Ectodermal cell (in vitro differentiated cells): ENCODE results near the gene STON1.
"Not testable (repeated sequence)": the region's sequence is repeated elsewhere in the genome, so short reads cannot be mapped to it uniquely, and the experiment has no call there.

Experiments
- H3K27ac ChIP-seq: 2 replicates; pipeline ENCODE4 v1.7.0; 2013; ENCODE audit warnings: mild to moderate bottlenecking, low read depth, low read length; ENCODE audit not compliant: insufficient read depth, poor library complexity, severe bottlenecking
- H3K27me3 ChIP-seq: 2 replicates; pipeline ENCODE4 v1.7.0; 2013; ENCODE audit warnings: mild to moderate bottlenecking, low read length; ENCODE audit not compliant: insufficient read depth, control insufficient read depth, poor library complexity, severe bottlenecking
- H3K36me3 ChIP-seq: one replicate; pipeline ENCODE4 v1.7.0; 2013; ENCODE audit warnings: low read length; ENCODE audit not compliant: control insufficient read depth, insufficient read depth
- H3K4me1 ChIP-seq: one replicate; pipeline ENCODE4 v1.7.0; 2013; ENCODE audit warnings: low read length; ENCODE audit not compliant: control insufficient read depth, insufficient read depth
- H3K4me3 ChIP-seq: 2 replicates; pipeline ENCODE4 v1.7.0; 2013; ENCODE audit warnings: low read depth, low read length, control low read depth; ENCODE audit not compliant: insufficient read depth
- H3K9me3 ChIP-seq: 2 replicates; pipeline ENCODE4 v1.7.0; 2013; ENCODE audit warnings: mild to moderate bottlenecking, low read length, moderate library complexity; ENCODE audit not compliant: control insufficient read depth
- WGBS, 2 experiments: methylation state at CpG; one replicate each; pipeline ENCODE4 v1.1.7; 2013; ENCODE audit warnings: missing lambda C conversion rate in 2 of 2; 5-methylcytosine and 5-hydroxymethylcytosine counted together

STON1 gene

DNA sequence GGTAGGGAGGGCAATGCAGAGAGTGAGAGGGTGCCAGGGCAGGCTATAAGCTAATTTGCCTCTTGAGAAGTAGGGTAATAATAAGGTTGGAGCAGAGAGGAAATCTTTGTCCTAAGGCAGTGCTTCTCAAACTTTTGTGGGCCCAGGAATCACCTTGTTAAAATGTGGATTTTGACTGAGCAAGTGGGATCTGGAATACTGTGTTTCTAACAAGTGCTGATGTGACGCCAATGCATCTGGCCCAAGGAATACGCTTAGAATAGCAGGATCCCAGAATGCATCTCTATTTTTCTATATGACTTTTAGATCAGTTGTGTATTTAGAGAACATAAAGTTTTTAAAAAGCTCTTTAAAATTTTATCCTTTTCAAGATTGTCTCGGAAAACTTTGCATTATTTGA lies 58.0 kb downstream of the STON1 start:
- 96% methylated on average over 3 of the region's 3 CpGs for WGBS, 2 experiments
- no peak overlapping the region for H3K4me3 ChIP-seq
- peak overlapping the region; percentile 55 for H3K27ac ChIP-seq
- peaks cover 12% of the 10 kb centered on the region for H3K4me1 ChIP-seq
- no peaks in the 10 kb centered on the region for H3K27me3 ChIP-seq
- H3K9me3 ChIP-seq = no peaks in the 10 kb centered on the region
- H3K36me3 ChIP-seq = peaks cover 3% of the 10 kb centered on the region

DNA sequence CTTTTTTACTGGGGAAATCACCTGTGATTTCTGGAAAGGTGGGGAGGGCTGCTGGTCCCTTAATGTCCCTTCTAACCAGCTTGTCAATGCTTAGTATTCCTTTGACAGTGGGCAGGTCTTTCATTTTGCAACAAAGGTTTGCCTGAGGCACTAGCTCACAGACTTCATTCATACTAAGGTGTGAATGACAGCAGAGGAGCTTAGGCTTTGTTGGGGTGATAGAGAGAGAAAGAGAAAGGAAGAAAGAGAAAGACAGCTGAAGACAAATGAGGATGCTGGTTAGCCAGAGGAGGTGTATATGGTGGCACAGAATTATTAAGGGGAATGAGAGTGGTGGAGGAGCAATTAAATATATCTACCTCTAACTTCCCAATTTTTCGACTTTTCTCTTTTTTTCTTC lies 58.8 kb downstream of the STON1 start:
- WGBS, 2 experiments = 78 to 88% methylated on average over 1 of the region's 1 CpG
- Histone ChIP-seq H3K9me3 (no peaks in the 10 kb centered on the region), H3K27me3 (no peaks in the 10 kb centered on the region), H3K27ac (no peak overlapping the region), H3K36me3 (no peaks in the 10 kb centered on the region), H3K4me1 (peaks cover 12% of the 10 kb centered on the region), H3K4me3 (no peak overlapping the region)

- Histone ChIP-seq H3K27me3 (no peaks in the 10 kb centered on the region), H3K4me3 (no peak overlapping the region), H3K4me1 (peaks cover 12% of the 10 kb centered on the region), H3K27ac (no peak overlapping the region), H3K9me3 (no peaks in the 10 kb centered on the region), H3K36me3 (no peaks in the 10 kb centered on the region)
- WGBS, 2 experiments = 51 to 52% methylated on average over 4 of the region's 5 CpGs
Observed at GRCh38 chr2:48589170-48589767, 59.3 kb downstream of the STON1 start.

- no peak overlapping the region for H3K4me3 ChIP-seq
- 91 to 100% methylated on average over 1 of the region's 1 CpG for WGBS, 2 experiments
- no peak overlapping the region for H3K27ac ChIP-seq
- H3K36me3 ChIP-seq = no peaks in the 10 kb centered on the region
- peaks cover 7% of the 10 kb centered on the region for H3K4me1 ChIP-seq
- no peaks in the 10 kb centered on the region for H3K27me3 ChIP-seq
- no peaks in the 10 kb centered on the region for H3K9me3 ChIP-seq
Observed at GRCh38 chr2:48590017-48590416, 60.1 kb downstream of the STON1 start.

DNA sequence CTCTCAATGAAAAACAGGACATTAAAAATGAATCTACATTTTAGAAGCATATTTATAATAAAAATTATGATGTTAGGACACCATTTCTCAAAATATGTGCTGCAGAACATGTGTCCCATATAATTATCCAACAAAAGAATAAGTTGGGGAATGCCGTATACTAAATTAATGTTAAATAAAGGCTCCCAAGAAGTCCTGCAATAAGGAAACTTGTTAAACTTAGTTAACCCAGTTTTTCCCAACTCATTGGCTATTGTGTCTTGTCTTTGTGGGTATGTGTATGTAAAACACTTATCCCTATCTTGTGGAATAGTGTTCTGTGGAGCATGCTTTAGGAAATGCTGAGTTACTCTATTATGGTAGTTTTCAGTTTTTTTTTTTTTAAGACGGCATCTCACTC lies 62.1 kb downstream of the STON1 start:
- no peaks in the 10 kb centered on the region for H3K4me1 ChIP-seq
- H3K9me3 ChIP-seq = no peaks in the 10 kb centered on the region
- H3K36me3 ChIP-seq = no peaks in the 10 kb centered on the region
- H3K27me3 ChIP-seq = no peaks in the 10 kb centered on the region
- WGBS, 2 experiments = 100% methylated on average over 2 of the region's 2 CpGs
- no peak overlapping the region for H3K27ac ChIP-seq
- no peak overlapping the region for H3K4me3 ChIP-seq

GRCh38 chr2:48596751-48597150 lies 66.8 kb downstream of the STON1 start:
- 93 to 96% methylated on average over 7 of the region's 7 CpGs for WGBS, 2 experiments
- not testable (repeated sequence) for H3K27me3 ChIP-seq, H3K4me3 ChIP-seq, H3K9me3 ChIP-seq, H3K4me1 ChIP-seq, H3K36me3 ChIP-seq, H3K27ac ChIP-seq

- H3K36me3 ChIP-seq = no peaks in the 10 kb centered on the region
- H3K27ac ChIP-seq = no peak overlapping the region
- WGBS, 2 experiments = 94 to 99% methylated on average over 2 of the region's 2 CpGs
- no peak overlapping the region for H3K4me3 ChIP-seq
- no peaks in the 10 kb centered on the region for H3K9me3 ChIP-seq
- H3K4me1 ChIP-seq = no peaks in the 10 kb centered on the region
- no peaks in the 10 kb centered on the region for H3K27me3 ChIP-seq
Observed at GRCh38 chr2:48597492-48597891, 67.5 kb downstream of the STON1 start.

DNA sequence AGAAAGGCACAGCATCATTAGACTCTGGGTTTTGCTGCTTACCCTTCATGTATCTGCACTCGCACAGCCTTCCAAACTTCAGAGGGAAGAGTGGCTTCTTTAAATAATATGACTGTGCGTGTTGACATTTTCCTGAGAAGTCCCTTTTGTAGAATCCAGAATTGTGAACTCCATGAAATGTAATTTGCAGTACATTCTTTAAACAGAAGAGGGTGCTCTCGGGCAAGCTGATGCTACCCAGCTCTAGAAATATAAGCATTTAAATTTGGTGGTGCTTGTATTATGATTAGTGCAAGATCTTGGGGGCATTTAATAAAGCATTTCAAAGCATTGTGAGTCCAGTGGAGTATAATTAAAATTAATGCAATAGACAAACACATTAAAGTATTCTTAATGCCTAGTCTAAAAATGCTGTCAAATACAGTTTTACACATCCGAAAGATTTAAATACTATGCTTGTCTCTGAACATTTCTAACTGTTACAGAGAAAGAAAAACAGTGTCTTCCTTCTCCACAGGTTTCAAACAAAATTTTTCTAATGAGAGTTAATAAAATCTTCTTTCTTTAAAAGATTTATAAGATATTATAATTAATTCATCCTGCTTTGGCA lies 70.4 kb downstream of the STON1 start:
- Histone ChIP-seq H3K36me3 (no peaks in the 10 kb centered on the region), H3K27ac (no peak overlapping the region), H3K27me3 (no peaks in the 10 kb centered on the region), H3K9me3 (no peaks in the 10 kb centered on the region), H3K4me1 (no peaks in the 10 kb centered on the region), H3K4me3 (no peak overlapping the region)
- WGBS, 2 experiments = 38 to 52% methylated on average over 4 of the region's 4 CpGs

DNA sequence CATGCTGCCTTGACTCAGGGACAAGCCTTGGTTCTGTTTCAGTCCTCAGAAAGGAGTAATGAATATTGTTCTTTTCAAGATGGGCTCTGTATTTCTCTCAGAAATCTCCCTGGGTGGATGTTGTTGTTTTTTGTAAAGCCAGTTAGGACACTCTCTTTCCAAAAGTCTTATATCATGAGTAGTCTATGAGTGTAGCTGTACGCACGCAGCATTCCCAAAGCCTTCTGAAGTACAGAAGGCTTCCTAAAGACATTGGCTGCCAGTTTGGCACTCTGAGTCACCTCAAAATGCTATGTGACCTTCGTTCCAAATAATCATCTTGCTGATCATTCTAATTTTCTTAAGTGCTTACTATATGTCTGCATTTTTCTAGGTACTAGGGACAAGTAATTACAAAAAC lies 71.0 kb downstream of the STON1 start:
- H3K4me1 ChIP-seq = no peaks in the 10 kb centered on the region
- 87 to 88% methylated on average over 3 of the region's 3 CpGs for WGBS, 2 experiments
- no peaks in the 10 kb centered on the region for H3K27me3 ChIP-seq
- H3K27ac ChIP-seq = no peak overlapping the region
- no peaks in the 10 kb centered on the region for H3K36me3 ChIP-seq
- no peaks in the 10 kb centered on the region for H3K9me3 ChIP-seq
- H3K4me3 ChIP-seq = no peak overlapping the region

DNA sequence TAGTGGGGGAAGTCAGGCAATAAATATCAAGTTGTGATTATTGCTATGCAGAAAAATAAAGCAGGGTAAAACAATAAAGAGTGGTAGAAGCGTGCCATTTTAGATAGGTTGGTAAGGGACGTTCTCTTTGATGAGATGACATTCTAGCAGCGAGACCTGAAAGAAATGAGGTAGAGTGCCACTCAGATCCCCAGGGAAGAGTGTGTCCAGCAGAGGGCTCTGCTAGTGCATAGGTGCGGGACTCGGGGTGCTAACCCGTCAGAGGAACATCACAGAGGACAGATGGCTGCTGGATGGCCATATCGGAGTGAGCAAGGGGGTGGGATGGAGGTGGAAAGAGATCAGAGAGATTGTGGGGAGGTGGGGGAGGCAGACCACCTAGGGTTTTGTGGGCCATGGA lies 71.4 kb downstream of the STON1 start:
- Histone ChIP-seq H3K4me1 (no peaks in the 10 kb centered on the region), H3K27me3 (no peaks in the 10 kb centered on the region), H3K27ac (no peak overlapping the region), H3K4me3 (no peak overlapping the region), H3K36me3 (no peaks in the 10 kb centered on the region), H3K9me3 (no peaks in the 10 kb centered on the region)
- 65% methylated on average over 7 of the region's 7 CpGs for WGBS, 2 experiments
